GM20431 (cell line): Measurements from ENCODE around the gene PSME3IP1.
"Not testable (repeated sequence)": the region's sequence is repeated elsewhere in the genome, so short reads cannot be mapped to it uniquely, and the experiment has no call there.

Experiments
- in situ Hi-C: fragments of 300-500 bp; cut with MseI, MboI; formaldehyde crosslinking; loops from one replicate; pipeline ENCODE4 v1.15.0; 2020; ENCODE audit warnings: low sequenced_read_pairs; ENCODE audit not compliant: unreplicated experiment

Gene PSME3IP1

DNA sequence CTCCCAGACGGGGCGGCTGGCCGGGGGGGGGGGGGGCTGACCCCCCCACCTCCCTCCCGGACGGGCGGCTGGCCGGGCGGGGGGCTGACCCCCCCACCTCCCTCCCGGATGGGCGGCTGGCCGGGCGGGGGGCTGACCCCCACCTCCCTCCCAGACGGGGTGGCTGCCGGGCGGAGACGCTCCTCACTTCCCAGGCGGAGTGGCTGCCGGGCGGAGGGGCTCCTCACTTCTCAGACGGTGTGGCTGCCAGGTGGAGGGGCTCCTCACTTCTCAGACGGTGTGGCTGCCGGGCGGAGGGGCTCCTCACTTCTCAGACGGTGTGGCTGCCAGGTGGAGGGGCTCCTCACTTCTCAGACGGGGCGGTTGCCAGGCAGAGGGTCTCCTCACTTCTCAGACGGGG, 15.1 kb upstream of the PSME3IP1 start:
- in situ Hi-C loops = not testable (repeated sequence)

DNA sequence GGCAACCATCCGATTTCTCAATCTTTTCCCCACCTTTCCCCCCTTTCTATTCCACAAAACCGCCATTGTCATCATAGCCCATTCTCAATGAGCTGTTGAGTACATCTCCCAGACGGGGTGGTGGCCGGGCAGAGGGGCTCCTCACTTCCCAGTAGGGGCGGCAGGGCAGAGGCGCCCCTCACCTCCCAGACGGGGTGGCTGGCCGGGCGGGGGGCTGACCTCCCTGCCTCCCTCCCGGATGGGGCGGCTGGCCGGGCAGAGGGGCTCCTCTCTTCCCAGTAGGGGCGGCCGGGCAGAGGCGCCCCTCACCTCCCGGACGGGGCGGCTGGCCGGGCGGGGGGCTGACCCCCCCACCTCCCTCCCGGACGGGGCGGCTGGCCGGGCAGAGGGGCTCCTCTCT, 14.5 kb upstream of the PSME3IP1 start:
- in situ Hi-C loops = not testable (repeated sequence)

DNA sequence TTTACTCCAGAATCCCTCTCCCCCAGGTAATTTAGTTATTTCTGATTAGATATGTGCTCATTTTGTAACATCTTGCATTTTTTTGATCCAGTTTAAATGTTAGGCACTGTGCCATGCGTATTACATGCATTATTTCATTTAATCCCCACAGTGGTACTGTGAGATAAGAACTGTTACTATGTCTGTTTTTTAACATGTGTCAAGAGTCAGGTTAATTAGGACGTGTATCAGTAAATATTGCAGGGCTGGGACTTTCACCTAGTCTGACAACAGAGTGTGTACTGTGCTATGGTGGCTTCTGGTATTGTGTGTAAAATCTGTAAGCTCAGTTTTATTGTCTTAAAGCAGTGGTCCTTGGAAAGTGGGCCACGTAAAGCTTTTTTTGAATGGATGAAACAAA, 10.9 kb upstream of the PSME3IP1 start:
- in situ Hi-C loops = no loop called here

DNA sequence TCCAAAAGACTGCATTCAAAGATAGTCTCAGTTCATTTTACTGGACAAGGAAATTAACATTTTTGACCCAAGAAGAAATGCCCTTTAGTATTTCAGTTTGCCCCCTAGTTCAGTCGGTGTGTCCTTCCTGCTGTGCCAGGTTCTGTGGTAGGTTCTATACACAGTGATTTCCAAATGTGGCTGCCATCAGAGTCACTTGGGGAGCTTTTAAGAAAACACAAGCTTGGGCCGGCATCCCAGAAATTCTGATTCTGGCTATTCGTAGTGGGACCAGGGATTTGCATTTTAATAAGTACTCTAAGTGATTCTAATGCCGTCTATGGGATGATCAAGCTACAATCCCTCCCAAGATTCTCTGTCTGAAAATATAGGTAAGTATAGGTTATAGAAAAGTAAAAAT, 10.4 kb upstream of the PSME3IP1 start:
- in situ Hi-C loops = no loop called here

DNA sequence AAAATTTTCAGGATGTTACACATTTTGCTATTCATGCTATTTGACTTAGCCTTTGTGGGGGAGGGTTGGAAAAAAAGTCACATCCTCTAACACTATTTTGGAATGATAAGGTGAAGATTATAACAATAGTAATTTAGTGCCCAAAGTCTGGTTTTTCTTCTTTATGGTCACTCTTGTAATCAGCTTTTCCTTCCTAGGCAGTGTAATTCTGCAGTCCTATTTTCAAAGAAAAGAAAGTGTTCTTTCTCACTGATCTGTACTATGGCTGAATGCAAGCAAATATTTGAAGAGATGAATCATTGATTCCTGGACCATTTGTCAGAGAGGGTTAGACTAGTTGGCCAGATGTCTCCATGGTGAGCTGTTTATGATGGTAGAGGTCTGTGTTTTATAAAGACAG, 8.7 kb upstream of the PSME3IP1 start:
- in situ Hi-C loops = no loop called here

DNA sequence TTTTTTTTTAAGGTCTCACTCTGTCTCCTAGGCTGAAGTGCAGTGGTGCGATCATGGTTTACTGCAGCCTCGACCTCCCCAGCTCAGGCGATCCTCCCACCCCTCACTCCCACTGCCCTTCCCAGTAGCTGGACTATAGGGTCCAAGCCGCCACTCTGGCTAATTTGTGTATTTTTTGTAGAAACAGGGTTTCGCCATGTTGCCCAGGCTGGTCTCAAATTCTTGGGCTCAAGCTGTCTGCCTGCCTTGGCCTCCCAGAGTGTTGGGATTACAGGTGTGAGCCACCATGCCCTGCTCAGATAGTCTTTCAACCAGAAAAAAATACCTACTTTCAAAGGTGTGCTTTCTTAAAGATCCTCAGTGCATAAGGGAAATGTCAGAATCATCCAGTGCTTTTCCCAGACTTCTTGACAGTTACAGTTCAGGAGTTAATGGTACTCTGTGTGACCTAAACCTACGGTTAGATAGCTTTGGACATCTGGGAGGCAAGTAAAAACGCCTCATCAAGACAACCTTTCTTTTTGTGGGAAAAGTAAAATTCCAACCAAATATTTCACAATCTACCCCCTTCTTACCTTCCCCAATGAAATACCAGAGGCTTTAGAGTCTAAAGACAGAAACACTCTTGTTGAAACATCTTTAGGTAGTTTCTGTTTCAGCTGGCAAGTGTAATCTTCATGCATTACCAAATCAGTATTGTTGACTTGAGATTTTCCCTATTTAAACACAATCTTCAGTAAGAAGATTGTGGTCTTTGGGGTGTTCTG, 7.1 kb upstream of the PSME3IP1 start:
- in situ Hi-C loops = no loop called here

DNA sequence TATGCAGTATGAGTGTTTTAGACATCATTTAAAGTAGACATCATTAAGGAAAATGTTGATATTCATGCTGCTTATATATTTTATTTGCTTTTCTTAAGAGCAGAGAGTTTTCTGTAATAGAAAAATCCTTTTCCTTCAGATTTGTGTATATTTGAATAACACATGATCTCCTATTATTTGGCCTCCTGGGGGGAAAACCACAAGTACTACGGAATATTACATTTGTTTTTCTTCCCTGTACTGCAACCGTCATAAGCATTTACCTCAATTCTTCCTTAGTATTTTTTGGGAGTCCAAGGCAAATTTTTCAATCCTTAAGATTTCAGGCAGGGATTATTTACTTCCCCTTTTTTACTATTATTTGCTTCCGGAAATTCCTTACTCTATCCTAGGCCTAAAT, 6.3 kb upstream of the PSME3IP1 start:
- in situ Hi-C loops = no loop called here

DNA sequence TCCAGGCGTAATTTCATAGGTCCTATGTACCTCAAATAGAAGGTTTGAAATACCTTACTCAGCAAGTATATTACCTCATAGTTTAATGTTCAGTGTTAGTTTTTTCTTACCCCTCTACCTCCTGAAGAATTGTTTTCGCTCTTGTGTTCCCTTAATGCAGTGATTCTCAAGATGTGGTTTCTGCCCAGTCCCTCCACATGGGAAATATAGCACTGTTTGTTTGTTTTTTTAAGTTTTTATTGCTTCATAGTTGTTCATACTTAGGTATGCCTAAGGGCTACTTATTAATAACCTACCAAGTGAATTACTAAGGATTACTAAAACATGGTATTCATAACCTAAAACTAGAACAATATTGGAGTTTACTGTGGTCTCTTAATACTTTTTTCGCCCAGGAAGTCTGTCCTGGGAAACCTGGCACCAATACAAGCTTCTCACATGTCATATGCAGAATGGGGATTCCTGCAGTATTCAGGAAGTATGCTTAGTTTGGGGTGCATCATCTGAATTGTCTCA, 5.3 kb upstream of the PSME3IP1 start:
- in situ Hi-C loops = no loop called here

DNA sequence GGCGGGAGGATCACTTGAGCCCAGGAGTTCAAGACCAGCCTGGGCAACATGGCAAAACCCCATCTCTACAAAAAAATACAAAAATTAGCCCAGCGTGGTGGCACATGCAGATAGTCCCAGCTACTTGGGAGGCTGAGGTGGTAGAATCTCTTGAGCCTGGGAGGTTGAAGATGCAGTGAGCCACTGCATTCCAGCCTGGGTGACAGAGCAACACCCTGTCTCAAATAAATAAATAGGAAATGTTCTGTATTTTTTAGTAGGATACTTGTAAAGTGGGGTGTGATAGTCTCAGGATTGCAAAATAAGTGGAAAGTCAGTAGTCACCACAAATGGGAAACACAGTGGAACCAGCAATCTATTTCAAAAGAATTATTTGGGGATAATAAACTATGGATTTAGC, 4.3 kb upstream of the PSME3IP1 start:
- in situ Hi-C loops = no loop called here

DNA sequence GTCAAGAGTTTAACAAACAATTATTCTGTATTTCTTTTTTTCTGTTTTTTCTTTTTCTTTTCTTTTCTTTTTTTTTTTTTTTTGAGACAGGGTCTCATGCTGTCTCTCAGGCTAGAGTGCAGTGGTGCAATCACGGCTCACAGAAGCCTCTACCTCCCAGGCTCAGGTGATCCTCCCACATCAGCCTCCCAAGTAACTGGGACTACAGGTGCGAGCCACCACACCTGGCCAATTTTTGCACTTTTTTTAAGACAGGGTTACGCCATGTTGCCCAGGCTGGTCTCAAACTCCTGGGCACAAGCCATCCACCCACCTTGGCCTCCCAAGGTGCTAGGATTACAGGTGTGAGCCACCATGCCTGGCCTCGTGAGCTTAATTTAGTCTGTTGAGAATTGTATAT, 3.7 kb upstream of the PSME3IP1 start:
- in situ Hi-C loops = not testable (repeated sequence)

DNA sequence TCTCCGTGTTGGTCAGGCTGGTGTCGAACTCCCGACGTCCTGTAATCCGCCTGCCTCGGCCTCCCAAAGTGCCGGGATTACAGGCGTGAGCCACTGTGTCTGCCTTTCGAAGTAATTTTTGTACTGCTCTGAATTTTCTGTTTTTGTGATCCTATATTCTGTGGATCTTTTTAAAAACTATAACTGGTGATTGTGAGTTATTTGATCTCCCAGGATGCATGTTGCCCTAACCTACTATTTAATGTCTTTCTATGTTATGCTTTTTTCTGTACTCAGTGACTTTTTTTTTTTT, 2.8 kb upstream of the PSME3IP1 start:
- in situ Hi-C loops = no loop called here

DNA sequence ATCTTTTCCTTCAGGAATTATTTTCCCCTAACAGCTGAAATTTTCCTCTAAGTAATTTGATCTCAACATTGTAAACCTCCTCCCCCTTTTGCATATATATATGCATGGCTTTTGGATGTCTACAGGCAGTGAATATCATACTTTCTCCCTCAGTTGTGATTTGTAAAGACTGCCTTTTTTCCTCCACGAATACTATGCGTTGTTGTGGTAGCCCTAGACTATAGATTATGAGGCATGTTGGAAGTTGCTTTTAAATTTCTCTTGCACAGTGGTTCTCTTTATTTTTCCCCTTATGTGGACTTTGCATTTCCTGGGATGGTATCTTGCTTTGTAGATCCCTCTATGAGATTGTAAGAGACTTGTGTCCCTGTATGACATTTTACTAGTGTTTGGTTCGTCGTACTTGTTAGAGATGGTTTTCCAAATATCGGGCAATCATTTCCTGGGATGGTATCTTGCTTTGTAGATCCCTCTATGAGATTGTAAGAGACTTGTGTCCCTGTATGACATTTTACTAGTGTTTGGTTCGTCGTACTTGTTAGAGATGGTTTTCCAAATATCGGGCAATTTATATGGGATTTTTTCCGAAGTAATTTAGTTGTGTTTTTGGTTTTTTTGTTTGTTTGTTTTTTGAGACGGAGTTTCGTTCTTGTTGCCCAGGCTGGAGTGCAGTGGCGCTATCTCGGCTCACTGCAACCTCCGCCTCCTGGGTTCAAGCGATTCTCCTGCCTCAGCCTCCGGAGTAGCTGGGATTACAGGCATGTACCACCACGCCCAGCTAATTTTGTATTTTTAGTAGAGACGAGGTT, 2.3 kb upstream of the PSME3IP1 start:
- in situ Hi-C loops = not testable (repeated sequence)

DNA sequence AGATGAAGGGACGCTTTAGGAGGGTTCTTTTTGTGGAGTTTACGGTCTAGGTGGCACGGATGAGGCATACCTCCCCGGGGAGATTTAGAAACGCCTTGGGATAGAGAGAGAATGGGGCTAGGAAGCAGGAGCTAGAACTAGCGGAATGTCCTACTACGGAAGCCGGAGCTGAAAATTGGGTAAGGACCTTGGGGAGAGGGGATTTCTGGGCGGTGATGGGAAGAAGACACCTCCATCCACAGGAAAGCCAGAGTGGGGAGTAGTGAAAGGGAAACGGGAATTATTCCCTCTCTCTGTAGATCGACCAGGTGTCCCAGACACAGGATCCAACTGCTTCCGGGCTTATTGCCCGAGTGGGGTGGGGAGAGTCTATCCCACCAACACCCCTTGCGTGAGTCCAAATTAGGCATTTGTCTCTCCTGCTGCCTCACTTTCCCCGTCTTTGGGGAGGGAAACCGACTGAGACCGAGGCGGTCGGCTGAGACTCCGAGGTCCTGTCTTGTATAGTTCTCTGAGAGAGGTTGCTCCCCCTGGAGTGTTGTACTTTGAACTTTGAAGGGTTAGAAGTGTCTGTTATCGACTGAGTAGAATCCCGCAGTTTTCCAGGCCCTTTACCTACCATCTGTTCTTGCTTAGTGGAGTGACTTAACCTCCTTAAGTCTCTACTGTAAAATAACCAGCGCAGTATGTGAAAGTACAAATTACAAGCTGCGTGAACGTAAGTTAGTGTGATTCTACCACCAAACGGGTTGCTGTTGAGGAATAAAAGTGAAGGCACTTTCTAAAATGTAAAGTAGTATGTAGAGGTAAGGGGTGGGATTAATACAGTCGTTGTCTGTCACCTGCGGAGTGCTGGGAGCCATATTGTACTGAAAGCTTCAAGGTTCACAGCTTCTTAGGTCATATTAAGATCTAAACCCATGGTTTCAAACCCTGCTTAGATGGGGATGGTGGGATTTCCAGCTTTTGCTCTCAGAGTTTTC, 1.3 kb upstream of the PSME3IP1 start:
- in situ Hi-C loops = no loop called here

DNA sequence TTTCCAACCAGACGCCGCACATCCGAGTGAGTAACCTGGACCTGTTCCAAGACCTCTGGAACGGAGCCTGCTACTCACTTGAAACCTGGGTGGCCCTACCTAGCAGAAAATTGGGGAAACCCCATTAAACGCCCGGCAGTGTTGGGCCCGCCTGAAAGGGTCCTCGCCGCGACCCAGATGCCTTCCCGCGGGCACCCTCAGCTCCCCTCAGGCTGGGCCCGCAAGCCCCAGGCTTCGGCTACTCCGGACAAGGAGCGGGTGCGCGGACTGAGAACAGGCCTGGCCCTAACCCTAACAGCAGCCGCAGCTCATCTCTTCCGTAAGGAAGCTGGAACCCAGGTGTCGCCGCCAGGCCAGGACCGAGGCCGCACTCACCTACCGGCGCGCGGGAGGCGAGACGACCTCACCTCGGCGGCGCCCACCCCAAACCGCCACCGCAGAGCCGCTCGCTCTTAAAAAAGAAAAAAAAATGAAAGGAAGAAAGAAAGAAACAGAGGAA, 344 bp downstream of the PSME3IP1 start:
- in situ Hi-C loops = no loop called here

DNA sequence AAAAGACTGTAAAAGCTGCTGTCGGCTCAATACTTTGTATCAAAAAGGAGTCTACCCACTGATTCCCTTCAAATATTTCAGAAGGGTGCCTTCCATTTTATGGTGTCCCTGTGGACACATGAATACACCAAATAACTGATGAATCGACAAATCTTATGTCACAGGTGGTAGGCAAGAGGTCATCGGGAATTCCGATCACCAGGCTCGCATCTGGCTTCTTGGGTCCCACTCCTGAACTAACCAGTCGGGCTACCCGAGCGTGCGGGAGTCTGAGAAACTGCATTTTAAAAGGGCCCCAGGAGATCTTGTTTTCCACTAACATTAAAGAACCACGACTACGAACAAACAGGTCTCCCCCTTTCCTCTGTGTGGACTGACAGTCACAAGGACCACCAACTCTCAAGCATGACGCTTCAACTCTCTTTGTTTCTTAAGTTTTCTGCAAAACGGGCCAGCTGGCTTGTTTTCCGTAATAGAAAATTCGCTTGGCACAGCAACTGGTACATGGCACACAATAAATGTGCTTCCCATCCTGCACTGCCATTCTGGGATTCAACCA, 873 bp downstream of the PSME3IP1 start:
- in situ Hi-C loops = no loop called here

DNA sequence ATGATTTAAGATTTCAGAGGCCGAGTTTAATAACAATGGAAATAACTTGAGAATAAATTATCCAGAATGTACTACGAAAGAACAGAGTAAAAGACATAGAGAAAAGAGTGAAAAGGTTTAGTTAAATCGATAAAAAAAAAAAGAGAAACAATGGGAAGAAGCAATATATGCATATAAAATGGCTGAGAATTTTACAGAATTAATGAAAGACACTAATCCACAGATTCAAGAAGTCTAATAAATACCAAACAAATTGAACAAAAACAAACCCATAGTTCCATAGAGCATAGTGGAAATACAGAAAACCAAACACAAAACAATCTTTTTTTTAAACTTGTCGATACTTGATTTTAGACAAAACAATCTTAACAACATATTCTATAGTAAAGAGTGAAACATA, 1.7 kb downstream of the PSME3IP1 start:
- in situ Hi-C loops = no loop called here

DNA sequence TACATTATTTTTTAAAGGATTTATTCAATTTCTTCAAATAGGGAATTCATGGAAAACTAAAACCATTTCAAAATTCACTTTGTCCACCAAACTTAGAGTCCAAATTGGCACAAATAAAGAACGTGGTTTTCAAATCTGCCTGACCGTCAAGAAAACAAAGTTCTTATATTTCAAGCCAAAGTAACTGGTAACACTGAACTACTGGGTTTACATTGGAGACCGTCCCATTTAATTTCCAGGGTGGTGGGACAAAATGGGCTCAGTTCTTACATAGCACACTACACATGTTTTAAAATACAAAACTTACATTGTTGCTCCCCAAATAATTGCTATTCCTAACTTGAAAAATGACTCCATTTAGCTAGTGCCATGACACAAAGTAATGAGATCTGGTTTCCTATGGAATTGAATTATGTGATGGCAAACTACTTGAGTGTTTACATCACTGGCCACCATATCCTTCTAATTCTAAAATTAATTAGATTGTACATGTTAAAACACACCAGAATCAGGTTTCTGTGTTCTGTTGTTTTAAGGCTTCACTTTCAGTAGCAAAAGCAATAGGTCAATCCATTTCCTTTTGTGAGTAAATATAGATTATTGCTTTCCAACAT, 6.5 kb downstream of the PSME3IP1 start:
- in situ Hi-C loops = no loop called here

DNA sequence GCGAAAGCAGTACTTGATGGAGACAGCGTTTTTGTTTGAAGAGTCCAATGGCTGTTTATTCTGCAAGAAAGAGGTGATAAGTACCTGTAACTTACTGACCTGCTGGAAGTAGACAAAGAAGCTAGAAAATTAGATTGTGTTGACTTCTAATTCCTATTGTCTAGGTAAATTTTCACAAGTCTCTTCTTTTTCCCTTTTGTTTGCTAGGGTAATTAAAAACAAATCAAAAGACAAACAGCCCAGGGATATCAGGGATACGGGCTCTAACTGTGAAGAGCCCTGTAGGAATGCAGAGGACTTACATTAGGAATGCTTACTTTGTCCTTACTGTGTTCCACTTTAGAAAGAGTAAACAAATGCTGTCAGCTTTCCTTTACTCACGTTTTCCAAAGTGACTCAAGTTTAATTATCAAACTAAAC, 7.0 kb downstream of the PSME3IP1 start:
- in situ Hi-C loops = no loop called here

DNA sequence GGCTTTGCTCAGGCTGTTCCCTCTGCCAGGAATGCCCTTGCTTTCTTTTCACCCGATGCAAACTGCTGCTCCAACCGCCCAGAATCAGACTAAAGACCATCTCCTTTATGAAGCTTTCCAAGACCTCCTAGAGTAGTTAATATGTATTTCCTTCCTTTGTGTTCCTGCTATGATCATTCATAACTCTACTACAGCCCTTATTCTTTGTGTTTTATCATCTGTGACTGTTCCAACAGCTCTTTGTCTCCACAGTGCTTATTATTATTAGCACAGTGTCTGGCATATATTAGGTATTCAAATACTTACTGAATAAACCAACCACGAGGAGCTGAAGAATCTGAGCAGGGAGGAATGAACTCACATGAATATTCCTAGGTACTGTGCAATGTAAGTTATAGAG, 7.6 kb downstream of the PSME3IP1 start:
- in situ Hi-C loops = no loop called here

DNA sequence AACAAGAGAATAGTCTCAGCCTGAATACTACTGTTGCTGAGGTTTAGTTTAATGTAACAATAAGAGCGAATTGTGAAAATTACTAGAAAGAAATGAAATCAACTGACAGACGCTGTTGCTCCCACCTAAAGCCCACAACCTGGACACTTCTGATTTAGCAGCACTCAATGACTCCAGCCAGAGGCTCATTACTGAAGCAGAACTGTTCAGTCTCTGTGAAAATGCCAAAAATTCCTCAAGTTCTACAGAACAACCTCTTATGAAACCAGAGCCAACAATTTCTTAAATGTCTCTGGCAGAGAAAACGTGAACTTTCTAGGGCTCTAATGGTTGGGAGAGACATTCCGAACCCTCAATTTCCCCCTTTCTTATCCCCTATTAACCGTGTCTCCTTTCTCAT, 9.9 kb downstream of the PSME3IP1 start:
- in situ Hi-C loops = no loop called here
